Stimulated activated CD8-positive, alpha-beta memory T cell treated with anti-CD3 and anti-CD28 coated beads, Interleukin-12 subunit alpha, Interleukin-12 subunit beta, amount 100 ng/mL, for 1 hour (primary cell): ENCODE results near the gene TCF7L2.

Experiments
- DNase-seq: peaks from one replicate; pipeline ENCODE4 v3.0.0-alpha.2; 2020; ENCODE audit warnings: low read depth

TCF7L2 gene

GRCh38 chr10:113126229-113127201, 176.5 kb downstream of the TCF7L2 start:
- no peak for DNase-seq

GRCh38 chr10:113127261-113127900, 177.3 kb downstream of the TCF7L2 start:
- DNase-seq: no peak

- no peak for DNase-seq
Measured at GRCh38 chr10:113127901-113128283, 177.8 kb downstream of the TCF7L2 start.

- DNase-seq: no peak
Measured at GRCh38 chr10:113128450-113129070, 178.5 kb downstream of the TCF7L2 start.

- no peak for DNase-seq
Measured at GRCh38 chr10:113129117-113129516, 179.1 kb downstream of the TCF7L2 start.

- no peak for DNase-seq
Measured at GRCh38 chr10:113130014-113130641, 180.1 kb downstream of the TCF7L2 start.

GRCh38 chr10:113131613-113132261, 181.7 kb downstream of the TCF7L2 start:
- no peak for DNase-seq

- DNase-seq: no peak
Measured at GRCh38 chr10:113132591-113133121, 182.6 kb downstream of the TCF7L2 start.

GRCh38 chr10:113133497-113134115, 183.6 kb downstream of the TCF7L2 start:
- DNase-seq: no peak

- no peak for DNase-seq
Measured at GRCh38 chr10:113135025-113135424, 185.0 kb downstream of the TCF7L2 start.

- no peak for DNase-seq
Measured at GRCh38 chr10:113137941-113138685, 188.1 kb downstream of the TCF7L2 start.

- no peak for DNase-seq
Measured at GRCh38 chr10:113138937-113139585, 189.0 kb downstream of the TCF7L2 start.

GRCh38 chr10:113139699-113140098, 189.7 kb downstream of the TCF7L2 start:
- no peak for DNase-seq

- DNase-seq: no peak
Measured at GRCh38 chr10:113140143-113141011, 190.3 kb downstream of the TCF7L2 start.

GRCh38 chr10:113142601-113143362, 192.7 kb downstream of the TCF7L2 start:
- no peak for DNase-seq

GRCh38 chr10:113144576-113144975, 194.5 kb downstream of the TCF7L2 start:
- no peak for DNase-seq

- no peak for DNase-seq
Measured at GRCh38 chr10:113148071-113148825, 198.2 kb downstream of the TCF7L2 start.
